ENCODE measurements around the gene TBC1D10B.

Gene TBC1D10B

GRCh38 chr16:30378236-30379157, 8.2 kb upstream of the TBC1D10B start:
- H3K4me1 ChIP-seq (ENCODE audit: control insufficient read depth, insufficient read depth, low read length): no peaks in the 10 kb centered on the region
- no CpG with 5 or more reads among the region's 67 CpGs for WGBS (ENCODE audit: insufficient coverage, insufficient read length)

DNA sequence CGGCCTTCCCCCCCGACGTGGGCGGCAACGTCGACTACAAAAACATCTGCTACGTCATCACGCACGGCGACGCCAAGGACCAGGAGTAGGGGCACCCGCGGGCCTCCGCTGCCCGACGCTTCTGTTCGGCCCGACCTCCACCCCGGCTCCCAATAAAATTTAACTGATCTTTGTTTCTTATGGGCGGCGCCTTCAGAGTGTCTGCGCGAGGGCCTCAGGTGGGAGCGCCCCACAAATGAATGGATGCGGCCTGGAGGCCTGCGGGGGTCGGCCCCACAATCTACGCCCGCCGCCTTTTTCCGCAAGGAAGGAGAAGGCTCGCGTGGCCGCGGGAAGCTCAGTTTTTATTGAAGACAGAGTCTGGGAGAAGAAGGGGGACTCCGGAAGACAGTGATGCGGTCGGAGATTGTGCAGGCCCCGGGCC, 7.5 kb upstream of the TBC1D10B start:
- no peak overlapping the region for H3K27ac ChIP-seq (ENCODE audit: low read length)
- DNase-seq (ENCODE audit: low read depth, low spot score): no peak
- no CpG with 5 or more reads among the region's 39 CpGs for WGBS (ENCODE audit: insufficient coverage, insufficient read length)
- H3K36me3 ChIP-seq (ENCODE audit: control insufficient read depth, insufficient read depth, low read length): no peaks in the 10 kb centered on the region
- H3K4me3 ChIP-seq (ENCODE audit: low read length): peak overlapping the region; percentile 22; the same call in 1 of the 2 replicates
- H3K27me3 ChIP-seq (ENCODE audit: control insufficient read depth, insufficient read depth, low read length): no peaks in the 10 kb centered on the region
- H3K4me1 ChIP-seq (ENCODE audit: control insufficient read depth, insufficient read depth, low read length): no peaks in the 10 kb centered on the region
- no peaks in the 10 kb centered on the region for H3K9me3 ChIP-seq (ENCODE audit: control insufficient read depth, insufficient read depth, low read length)

More at GRCh38 chr16:30378236-30379157, 8.2 kb upstream of the TBC1D10B start:
- H3K4me3 ChIP-seq (ENCODE audit: low read length): peak overlapping the region; percentile 52
- peak; percentile 93 for DNase-seq (ENCODE audit: low read depth, low spot score)
- H3K9me3 ChIP-seq (ENCODE audit: control insufficient read depth, insufficient read depth, low read length): no peaks in the 10 kb centered on the region
- no peaks in the 10 kb centered on the region for H3K27me3 ChIP-seq (ENCODE audit: control insufficient read depth, insufficient read depth, low read length)
- no peak overlapping the region for H3K27ac ChIP-seq (ENCODE audit: low read length)
- H3K36me3 ChIP-seq (ENCODE audit: control insufficient read depth, insufficient read depth, low read length): no peaks in the 10 kb centered on the region

GRCh38 chr16:30377050-30377811, 6.9 kb upstream of the TBC1D10B start:
- H3K36me3 ChIP-seq (ENCODE audit: control insufficient read depth, insufficient read depth, low read length): no peaks in the 10 kb centered on the region
- H3K27me3 ChIP-seq (ENCODE audit: control insufficient read depth, insufficient read depth, low read length): no peaks in the 10 kb centered on the region
- DNase-seq (ENCODE audit: low read depth, low spot score): no peak
- H3K4me3 ChIP-seq (ENCODE audit: low read length): peak overlapping the region; percentile 4; the same call in 1 of the 2 replicates
- H3K27ac ChIP-seq (ENCODE audit: low read length): no peak overlapping the region
- no peaks in the 10 kb centered on the region for H3K4me1 ChIP-seq (ENCODE audit: control insufficient read depth, insufficient read depth, low read length)
- WGBS (ENCODE audit: insufficient coverage, insufficient read length): no CpG with 5 or more reads among the region's 29 CpGs
- no peaks in the 10 kb centered on the region for H3K9me3 ChIP-seq (ENCODE audit: control insufficient read depth, insufficient read depth, low read length)

DNA sequence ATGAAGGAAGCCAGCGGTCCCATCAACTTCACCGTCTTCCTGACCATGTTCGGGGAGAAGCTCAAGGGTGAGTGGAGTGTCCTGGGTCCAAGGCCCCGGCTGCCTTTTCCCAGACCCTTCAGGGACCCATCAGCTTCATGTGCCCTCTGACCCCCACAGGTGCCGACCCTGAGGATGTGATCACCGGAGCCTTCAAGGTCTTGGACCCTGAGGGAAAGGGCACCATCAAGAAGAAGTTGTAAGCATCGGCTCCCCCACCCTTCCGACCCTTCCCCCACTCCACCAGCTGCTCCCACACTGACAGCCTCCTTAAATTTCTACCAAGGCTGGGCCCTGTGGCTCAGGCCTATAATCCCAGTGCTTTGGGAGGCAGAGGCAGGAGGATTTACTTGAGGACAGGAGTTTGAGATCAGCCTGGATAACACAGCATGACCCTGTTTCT, 6.2 kb upstream of the TBC1D10B start:
- Histone ChIP-seq H3K27ac (ENCODE audit: low read length) (no peak overlapping the region), H3K9me3 (ENCODE audit: control insufficient read depth, insufficient read depth, low read length) (no peaks in the 10 kb centered on the region), H3K36me3 (ENCODE audit: control insufficient read depth, insufficient read depth, low read length) (no peaks in the 10 kb centered on the region), H3K4me3 (ENCODE audit: low read length) (no peak overlapping the region), H3K27me3 (ENCODE audit: control insufficient read depth, insufficient read depth, low read length) (no peaks in the 10 kb centered on the region), H3K4me1 (ENCODE audit: control insufficient read depth, insufficient read depth, low read length) (no peaks in the 10 kb centered on the region)
- DNase-seq (ENCODE audit: low read depth, low spot score): no peak
- no CpG with 5 or more reads among the region's 8 CpGs for WGBS (ENCODE audit: insufficient coverage, insufficient read length)

GRCh38 chr16:30375864-30376263, 5.6 kb upstream of the TBC1D10B start:
- H3K27me3 ChIP-seq (ENCODE audit: control insufficient read depth, insufficient read depth, low read length): no peaks in the 10 kb centered on the region
- H3K4me3 ChIP-seq (ENCODE audit: low read length): no peak overlapping the region
- no peak overlapping the region for H3K27ac ChIP-seq (ENCODE audit: low read length)
- H3K36me3 ChIP-seq (ENCODE audit: control insufficient read depth, insufficient read depth, low read length): no peaks in the 10 kb centered on the region
- DNase-seq (ENCODE audit: low read depth, low spot score): no peak
- no peaks in the 10 kb centered on the region for H3K4me1 ChIP-seq (ENCODE audit: control insufficient read depth, insufficient read depth, low read length)
- no peaks in the 10 kb centered on the region for H3K9me3 ChIP-seq (ENCODE audit: control insufficient read depth, insufficient read depth, low read length)
- WGBS (ENCODE audit: insufficient coverage, insufficient read length): no CpG with 5 or more reads among the region's 8 CpGs

- no CpG with 5 or more reads among the region's 6 CpGs for WGBS (ENCODE audit: insufficient coverage, insufficient read length)
- H3K4me3 ChIP-seq (ENCODE audit: low read length): no peak within 1 kb of the TSS
- no peak within 1 kb of the TSS for H3K27ac ChIP-seq (ENCODE audit: low read length)
- no peaks in the 10 kb centered on the region for H3K9me3 ChIP-seq (ENCODE audit: control insufficient read depth, insufficient read depth, low read length)
- no peaks in the 10 kb centered on the region for H3K27me3 ChIP-seq (ENCODE audit: control insufficient read depth, insufficient read depth, low read length)
- no peak for DNase-seq (ENCODE audit: low read depth, low spot score)
- no peaks in the 10 kb centered on the region for H3K4me1 ChIP-seq (ENCODE audit: control insufficient read depth, insufficient read depth, low read length)
- no peaks in the 10 kb centered on the region for H3K36me3 ChIP-seq (ENCODE audit: control insufficient read depth, insufficient read depth, low read length)
Observed at GRCh38 chr16:30374538-30374937, 4.2 kb upstream of the TBC1D10B start, which contains the start of gene MYL11. Gene MYL11 (plus strand): TSS chr16:30374802. CDS start chr16:30374858, 56 bp downstream.

DNA sequence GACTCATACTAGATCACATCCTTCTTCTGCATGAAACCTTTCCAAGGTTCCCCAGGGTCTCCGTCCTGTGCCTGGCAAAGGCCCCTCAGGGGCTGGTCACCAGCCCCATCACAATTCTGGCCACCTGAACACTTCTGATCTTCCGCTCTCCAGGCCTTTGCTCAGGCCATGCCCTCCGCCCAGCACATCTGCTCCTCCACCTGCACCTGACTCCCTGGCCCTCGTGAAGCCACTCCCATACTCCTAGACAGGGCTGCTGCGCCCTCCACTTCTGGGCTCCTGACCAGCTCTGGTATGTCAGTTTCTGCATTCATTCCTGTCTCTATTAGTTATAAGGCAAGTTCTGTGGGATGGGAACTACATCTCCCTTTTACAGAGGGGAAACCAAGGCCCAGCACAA, 2.4 kb upstream of the TBC1D10B start:
- peaks cover 5% of the 10 kb centered on the region for H3K4me1 ChIP-seq (ENCODE audit: control insufficient read depth, insufficient read depth, low read length)
- H3K4me3 ChIP-seq (ENCODE audit: low read length): no peak overlapping the region
- DNase-seq (ENCODE audit: low read depth, low spot score): no peak
- H3K27ac ChIP-seq (ENCODE audit: low read length): no peak overlapping the region
- no CpG with 5 or more reads among the region's 5 CpGs for WGBS (ENCODE audit: insufficient coverage, insufficient read length)
- no peaks in the 10 kb centered on the region for H3K9me3 ChIP-seq (ENCODE audit: control insufficient read depth, insufficient read depth, low read length)
- H3K36me3 ChIP-seq (ENCODE audit: control insufficient read depth, insufficient read depth, low read length): no peaks in the 10 kb centered on the region
- H3K27me3 ChIP-seq (ENCODE audit: control insufficient read depth, insufficient read depth, low read length): no peaks in the 10 kb centered on the region

DNA sequence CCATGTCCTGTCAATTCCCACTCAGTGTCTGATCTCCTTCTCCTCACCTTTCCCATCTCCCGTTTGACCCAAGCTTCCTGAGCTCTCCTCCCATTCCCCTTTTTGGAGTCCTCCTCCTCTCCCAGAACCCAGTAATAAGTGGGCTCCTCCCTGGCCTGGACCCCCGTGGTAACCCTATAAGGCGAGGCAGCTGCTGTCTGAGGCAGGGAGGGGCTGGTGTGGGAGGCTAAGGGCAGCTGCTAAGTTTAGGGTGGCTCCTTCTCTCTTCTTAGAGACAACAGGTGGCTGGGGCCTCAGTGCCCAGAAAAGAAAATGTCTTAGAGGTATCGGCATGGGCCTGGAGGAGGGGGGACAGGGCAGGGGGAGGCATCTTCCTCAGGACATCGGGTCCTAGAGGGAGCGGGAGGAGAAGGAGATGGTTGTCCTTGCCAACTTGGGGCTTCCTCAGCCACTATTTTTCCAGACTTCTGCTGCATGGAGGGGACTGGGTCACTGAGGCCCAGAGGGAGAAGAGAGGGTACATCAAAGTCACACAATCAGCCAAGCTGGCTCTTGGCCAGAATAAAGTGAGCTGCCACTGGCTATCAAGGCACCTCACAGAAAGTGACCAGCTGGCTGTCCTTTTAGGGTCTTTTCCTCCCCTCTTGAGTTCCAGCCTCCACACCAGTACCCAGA, 1.9 kb upstream of the TBC1D10B start:
- H3K27ac ChIP-seq (ENCODE audit: low read length): no peak overlapping the region
- H3K4me1 ChIP-seq (ENCODE audit: control insufficient read depth, insufficient read depth, low read length): peaks cover 7% of the 10 kb centered on the region
- no peaks in the 10 kb centered on the region for H3K9me3 ChIP-seq (ENCODE audit: control insufficient read depth, insufficient read depth, low read length)
- DNase-seq (ENCODE audit: low read depth, low spot score): no peak
- no CpG with 5 or more reads among the region's 6 CpGs for WGBS (ENCODE audit: insufficient coverage, insufficient read length)
- no peak overlapping the region for H3K4me3 ChIP-seq (ENCODE audit: low read length)
- H3K27me3 ChIP-seq (ENCODE audit: control insufficient read depth, insufficient read depth, low read length): no peaks in the 10 kb centered on the region
- H3K36me3 ChIP-seq (ENCODE audit: control insufficient read depth, insufficient read depth, low read length): no peaks in the 10 kb centered on the region

DNA sequence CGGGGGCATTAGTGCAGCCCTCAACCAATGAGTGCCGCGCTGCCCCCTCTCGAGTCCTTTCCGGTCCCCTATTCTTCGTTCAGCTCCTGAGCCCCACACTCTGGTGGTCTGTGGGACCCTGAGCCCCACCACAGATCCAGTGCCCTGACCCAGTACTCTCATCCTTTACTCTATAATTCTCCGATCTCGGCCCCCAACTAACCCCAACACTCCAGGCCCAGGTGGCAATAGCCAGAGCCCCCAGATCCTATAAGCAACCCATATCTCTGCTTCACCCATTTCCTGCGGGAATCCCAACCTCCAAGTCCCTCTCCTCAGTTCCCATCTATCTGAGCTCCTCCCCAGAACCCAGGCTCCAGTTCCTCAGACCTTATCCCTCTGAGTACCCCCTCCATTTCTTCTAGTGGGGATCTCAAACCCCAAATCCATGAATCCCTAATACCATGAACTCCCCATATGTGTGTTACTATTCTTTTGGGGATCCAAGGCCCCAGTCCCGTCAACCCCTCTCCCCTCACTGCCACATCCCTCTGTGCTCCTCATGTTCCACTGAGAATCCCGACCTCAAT, 1.0 kb upstream of the TBC1D10B start:
- no peaks in the 10 kb centered on the region for H3K27me3 ChIP-seq (ENCODE audit: control insufficient read depth, insufficient read depth, low read length)
- peak overlapping the region; percentile 5; the same call in 1 of the 2 replicates for H3K4me3 ChIP-seq (ENCODE audit: low read length)
- no peak for DNase-seq (ENCODE audit: low read depth, low spot score)
- WGBS (ENCODE audit: insufficient coverage, insufficient read length): no CpG with 5 or more reads among the region's 11 CpGs
- H3K4me1 ChIP-seq (ENCODE audit: control insufficient read depth, insufficient read depth, low read length): peaks cover 7% of the 10 kb centered on the region
- no peaks in the 10 kb centered on the region for H3K36me3 ChIP-seq (ENCODE audit: control insufficient read depth, insufficient read depth, low read length)
- no peaks in the 10 kb centered on the region for H3K9me3 ChIP-seq (ENCODE audit: control insufficient read depth, insufficient read depth, low read length)
- no peak overlapping the region for H3K27ac ChIP-seq (ENCODE audit: low read length)
